HG03097 (cell line): ENCODE results near the gene CMBL.
"Not testable (repeated sequence)": the region's sequence is repeated elsewhere in the genome, so short reads cannot be mapped to it uniquely, and the experiment has no call there.

Experiments
- ATAC-seq: cut with Tn5 transposase; IDR thresholded peaks from one replicate; pipeline ENCODE4 v1.9.1; 2021; ENCODE audit not compliant: unreplicated experiment, low FRiP score

The CMBL gene

GRCh38 chr5:10310835-10311570 is 3.3 kb upstream of the CMBL start:
- ATAC-seq: not testable (repeated sequence)

- no peak for ATAC-seq
These were observed 2.5 kb upstream of the CMBL start for GRCh38 chr5:10310066-10310779.

GRCh38 chr5:10308844-10309243 is 1.1 kb upstream of the CMBL start:
- ATAC-seq: no peak

- no peak for ATAC-seq
These were observed 896 bp downstream of the CMBL start for GRCh38 chr5:10306806-10307205.

GRCh38 chr5:10306114-10306513 is 1.6 kb downstream of the CMBL start:
- ATAC-seq: no peak

GRCh38 chr5:10304932-10305331 is 2.8 kb downstream of the CMBL start:
- ATAC-seq: no peak

GRCh38 chr5:10303699-10304170 is 4.0 kb downstream of the CMBL start:
- no peak for ATAC-seq

- no peak for ATAC-seq
These were observed 4.5 kb downstream of the CMBL start for GRCh38 chr5:10303201-10303600.

GRCh38 chr5:10301842-10302610 is 5.7 kb downstream of the CMBL start:
- no peak for ATAC-seq

- no peak for ATAC-seq
These were observed 6.4 kb downstream of the CMBL start for GRCh38 chr5:10301266-10301665.

- ATAC-seq: no peak
These were observed 7.5 kb downstream of the CMBL start for GRCh38 chr5:10300246-10300645.

GRCh38 chr5:10297646-10298204 is 10.0 kb downstream of the CMBL start:
- no peak for ATAC-seq

- ATAC-seq: no peak
These were observed 11.9 kb downstream of the CMBL start for GRCh38 chr5:10295619-10296326.

GRCh38 chr5:10293907-10294662 is 13.6 kb downstream of the CMBL start:
- ATAC-seq: no peak

GRCh38 chr5:10291692-10292339 is 15.9 kb downstream of the CMBL start:
- no peak for ATAC-seq

GRCh38 chr5:10290438-10290837 is 17.3 kb downstream of the CMBL start:
- no peak for ATAC-seq

GRCh38 chr5:10289991-10290390 is 17.7 kb downstream of the CMBL start:
- no peak for ATAC-seq

GRCh38 chr5:10289353-10289752 is 18.3 kb downstream of the CMBL start:
- no peak for ATAC-seq

GRCh38 chr5:10288592-10289219 is 19.0 kb downstream of the CMBL start:
- ATAC-seq: no peak
